Lower leg skin (tissue), 3 donors: ENCODE data around the gene HEPN1.

Experiments
- CTCF ChIP-seq, 3 donors: fragments of 450-650 bp; IDR thresholded peaks; one replicate each; pipeline ENCODE4 v1.5.1; 2016; ENCODE audit warnings: antibody characterized with exemption in 3 of 3, mild to moderate bottlenecking in 3 of 3, moderate library complexity in 2 of 3
- POLR2A ChIP-seq, 2 donors: fragments of 450-650 bp; IDR thresholded peaks; one replicate each; pipeline ENCODE4 v1.6.1; 2016 to 2017; ENCODE audit warnings: antibody characterized with exemption in 2 of 2, mild to moderate bottlenecking in 1 of 2, moderate library complexity in 1 of 2

- no peak for TF ChIP-seq CTCF (IDR thresholded peaks at IDR 0.05)
- TF ChIP-seq POLR2A (IDR thresholded peaks at IDR 0.05) = no peak
Measured at GRCh38 chr11:124875401-124875800, 43.6 kb upstream of the HEPN1 start.
